ENCODE measurements around the gene GPR141. TPM values are rescaled to one million over a fixed set of nuclear protein-coding genes. Genes with fewer than 3 reads are reported as not detected.

GPR141 gene
- total and polyA plus RNA-seq, 8 donors = 0.10 to 7.1 (median 1.3) TPM; not detected in 3

- 53 to 70% (median 59%) methylated on average over 3 to 4 of the region's 4 CpGs for WGBS, 5 donors
- H3K36me3 ChIP-seq = no peaks in the 10 kb centered on the region
- TF ChIP-seq CTCF (IDR thresholded peaks at IDR 0.05) (no peak), EP300 (IDR thresholded peaks at IDR 0.05) (no peak), POLR2AphosphoS5 (IDR thresholded peaks at IDR 0.05) (no peak), POLR2A (IDR thresholded peaks at IDR 0.05) (no peak)
- DNase-seq = peak in 1 of 2 donors; percentile 8
- no peaks in the 10 kb centered on the region for H3K4me1 ChIP-seq
- intact Hi-C loops (cut with DNase I; ENCODE audit: low total_unique reads) = no loop called here
- peaks cover 0 to 11% (median 2%) of the 10 kb centered on the region in 4 donors for H3K9me3 ChIP-seq
- no peaks in the 10 kb centered on the region for H3K27me3 ChIP-seq
- H3K4me3 ChIP-seq = no peak overlapping the region
- H3K27ac ChIP-seq = no peak overlapping the region
Measured at GRCh38 chr7:37694208-37695094, 10.9 kb downstream of the GPR141 start.

- Histone ChIP-seq H3K27ac (no peak overlapping the region), H3K36me3 (no peaks in the 10 kb centered on the region), H3K27me3 (no peaks in the 10 kb centered on the region), H3K4me1 (peaks cover 0 to 7% (median 0%) of the 10 kb centered on the region in 4 donors), H3K4me3 (no peak overlapping the region), H3K9me3 (peaks cover 0 to 4% (median 0%) of the 10 kb centered on the region in 4 donors)
- no peak for TF ChIP-seq EP300 (IDR thresholded peaks at IDR 0.05)
- no peak for TF ChIP-seq POLR2A (IDR thresholded peaks at IDR 0.05)
- no peak for TF ChIP-seq POLR2AphosphoS5 (IDR thresholded peaks at IDR 0.05)
- no peak for TF ChIP-seq CTCF (IDR thresholded peaks at IDR 0.05)
- no peak for DNase-seq
- 67 to 79% (median 73%) methylated on average over 4 of the region's 4 CpGs for WGBS, 5 donors
- intact Hi-C loops (cut with DNase I; ENCODE audit: low total_unique reads) = no loop called here
Measured at GRCh38 chr7:37698276-37698675, 14.7 kb downstream of the GPR141 start.

GRCh38 chr7:37698782-37699181 lies 15.2 kb downstream of the GPR141 start:
- no peak for TF ChIP-seq POLR2AphosphoS5 (IDR thresholded peaks at IDR 0.05)
- TF ChIP-seq POLR2A (IDR thresholded peaks at IDR 0.05) = no peak
- no peak for TF ChIP-seq EP300 (IDR thresholded peaks at IDR 0.05)
- TF ChIP-seq CTCF (IDR thresholded peaks at IDR 0.05) = no peak

GRCh38 chr7:37701769-37702168 lies 18.2 kb downstream of the GPR141 start:
- no peak overlapping the region for H3K27ac ChIP-seq
- peak in 1 of 2 donors; percentile 14 for DNase-seq
- H3K4me1 ChIP-seq = peaks cover 0 to 7% (median 0%) of the 10 kb centered on the region in 4 donors
- 22 to 46% (median 33%) methylated on average over 2 of the region's 2 CpGs for WGBS, 5 donors
- H3K4me3 ChIP-seq = no peak overlapping the region
- intact Hi-C loops (cut with DNase I; ENCODE audit: low total_unique reads) = no loop called here
- no peaks in the 10 kb centered on the region for H3K27me3 ChIP-seq
- H3K36me3 ChIP-seq = no peaks in the 10 kb centered on the region
- H3K9me3 ChIP-seq = no peaks in the 10 kb centered on the region
- no peak for TF ChIP-seq CTCF (IDR thresholded peaks at IDR 0.05)
- no peak for TF ChIP-seq POLR2A (IDR thresholded peaks at IDR 0.05)
- TF ChIP-seq EP300 (IDR thresholded peaks at IDR 0.05) = no peak

More at GRCh38 chr7:37698782-37699181, 15.2 kb downstream of the GPR141 start:
- peaks cover 0 to 4% (median 0%) of the 10 kb centered on the region in 4 donors for H3K9me3 ChIP-seq
- no peak overlapping the region for H3K27ac ChIP-seq
- no peaks in the 10 kb centered on the region for H3K36me3 ChIP-seq
- intact Hi-C loops (cut with DNase I; ENCODE audit: low total_unique reads) = no loop called here
- DNase-seq = no peak
- no peak overlapping the region for H3K4me3 ChIP-seq
- H3K27me3 ChIP-seq = no peaks in the 10 kb centered on the region
- H3K4me1 ChIP-seq = peaks cover 0 to 7% (median 0%) of the 10 kb centered on the region in 4 donors
- 57 to 77% (median 68%) methylated on average over 2 of the region's 2 CpGs for WGBS, 5 donors
